KOPT-K1 (cell line): ENCODE results near the gene UBE2M.
"Not testable (repeated sequence)": the region's sequence is repeated elsewhere in the genome, so short reads cannot be mapped to it uniquely, and the experiment has no call there.

ENCODE experiments used
- H3K27ac ChIP-seq: fragments of 200-600 bp; sonication (generic); 2 replicates; pipeline ENCODE4 v1.5.1; 2016; ENCODE audit warnings: antibody characterized with exemption, mild to moderate bottlenecking, low read depth, low read length; ENCODE audit not compliant: poor library complexity, severe bottlenecking
- H3K36me3 ChIP-seq: fragments of 200-600 bp; sonication (generic); 2 replicates; pipeline ENCODE4 v1.5.1; 2017; ENCODE audit warnings: antibody characterized with exemption, mild to moderate bottlenecking, low read length, moderate library complexity; ENCODE audit not compliant: insufficient read depth
- H3K9me3 ChIP-seq: fragments of 200-600 bp; sonication (generic); 2 replicates; pipeline ENCODE4 v1.5.1; 2017; ENCODE audit warnings: antibody characterized with exemption, low read length, mild to moderate bottlenecking; ENCODE audit not compliant: insufficient read depth, poor library complexity, severe bottlenecking

The UBE2M gene

GRCh38 chr19:58558066-58558622, at the start of gene UBE2M:
Gene UBE2M, minus strand, starts transcription at chr19:58558611. Its CDS starts 230 bp downstream, at chr19:58558381.
- Histone ChIP-seq H3K9me3 (no peaks in the 10 kb centered on the region), H3K36me3 (peaks cover 37% of the 10 kb centered on the region), H3K27ac (peak within 1 kb of the TSS; percentile 96)

- H3K36me3 ChIP-seq, H3K27ac ChIP-seq, H3K9me3 ChIP-seq: not testable (repeated sequence)
These were observed 48.8 kb upstream of the UBE2M start for GRCh38 chr19:58607213-58607612.

GRCh38 chr19:58606251-58606896, 48.0 kb upstream of the UBE2M start:
- H3K9me3 ChIP-seq, H3K27ac ChIP-seq, H3K36me3 ChIP-seq: not testable (repeated sequence)

GRCh38 chr19:58586133-58586765, 27.8 kb upstream of the UBE2M start:
- peaks cover 25% of the 10 kb centered on the region; the same call in 1 of the 2 replicates for H3K36me3 ChIP-seq
- H3K27ac ChIP-seq: no peak overlapping the region
- no peaks in the 10 kb centered on the region for H3K9me3 ChIP-seq

GRCh38 chr19:58585442-58586132, 27.2 kb upstream of the UBE2M start:
- H3K27ac ChIP-seq: no peak overlapping the region
- H3K9me3 ChIP-seq: no peaks in the 10 kb centered on the region
- H3K36me3 ChIP-seq: peaks cover 25% of the 10 kb centered on the region; the same call in 1 of the 2 replicates

GRCh38 chr19:58584498-58585441, 26.4 kb upstream of the UBE2M start:
- Histone ChIP-seq H3K27ac (no peak overlapping the region), H3K9me3 (no peaks in the 10 kb centered on the region), H3K36me3 (peaks cover 25% of the 10 kb centered on the region; the same call in 1 of the 2 replicates)

DNA sequence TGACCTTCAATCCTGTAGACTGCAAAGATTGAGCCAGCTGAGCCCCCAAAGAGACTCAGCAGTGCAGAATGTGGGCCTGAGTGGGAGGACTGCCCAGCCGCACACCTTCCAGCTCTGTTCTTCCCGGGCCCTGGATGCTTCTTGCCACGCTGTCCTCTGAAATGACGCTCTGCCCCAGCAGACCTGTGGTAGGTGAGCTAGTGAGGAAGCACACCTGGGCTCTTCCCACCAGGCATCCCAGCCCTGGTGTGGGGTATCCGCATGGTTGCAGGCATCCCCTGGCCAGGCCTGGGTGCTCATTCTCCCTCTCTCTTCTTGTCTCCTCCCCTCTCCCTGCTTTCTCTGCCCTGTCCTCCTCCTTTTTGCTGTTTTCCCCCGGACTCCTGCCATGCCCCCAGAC, 24.6 kb upstream of the UBE2M start:
- Histone ChIP-seq H3K36me3 (peaks cover 25% of the 10 kb centered on the region; the same call in 1 of the 2 replicates), H3K27ac (no peak overlapping the region), H3K9me3 (no peaks in the 10 kb centered on the region)

- H3K9me3 ChIP-seq: no peaks in the 10 kb centered on the region
- H3K27ac ChIP-seq: peak overlapping the region; percentile 37
- H3K36me3 ChIP-seq: peaks cover 25% of the 10 kb centered on the region; the same call in 1 of the 2 replicates
These were observed 23.1 kb upstream of the UBE2M start for GRCh38 chr19:58581227-58582141.

GRCh38 chr19:58579473-58580142, 21.2 kb upstream of the UBE2M start:
- Histone ChIP-seq H3K36me3 (peaks cover 25% of the 10 kb centered on the region; the same call in 1 of the 2 replicates), H3K27ac (no peak overlapping the region), H3K9me3 (no peaks in the 10 kb centered on the region)

DNA sequence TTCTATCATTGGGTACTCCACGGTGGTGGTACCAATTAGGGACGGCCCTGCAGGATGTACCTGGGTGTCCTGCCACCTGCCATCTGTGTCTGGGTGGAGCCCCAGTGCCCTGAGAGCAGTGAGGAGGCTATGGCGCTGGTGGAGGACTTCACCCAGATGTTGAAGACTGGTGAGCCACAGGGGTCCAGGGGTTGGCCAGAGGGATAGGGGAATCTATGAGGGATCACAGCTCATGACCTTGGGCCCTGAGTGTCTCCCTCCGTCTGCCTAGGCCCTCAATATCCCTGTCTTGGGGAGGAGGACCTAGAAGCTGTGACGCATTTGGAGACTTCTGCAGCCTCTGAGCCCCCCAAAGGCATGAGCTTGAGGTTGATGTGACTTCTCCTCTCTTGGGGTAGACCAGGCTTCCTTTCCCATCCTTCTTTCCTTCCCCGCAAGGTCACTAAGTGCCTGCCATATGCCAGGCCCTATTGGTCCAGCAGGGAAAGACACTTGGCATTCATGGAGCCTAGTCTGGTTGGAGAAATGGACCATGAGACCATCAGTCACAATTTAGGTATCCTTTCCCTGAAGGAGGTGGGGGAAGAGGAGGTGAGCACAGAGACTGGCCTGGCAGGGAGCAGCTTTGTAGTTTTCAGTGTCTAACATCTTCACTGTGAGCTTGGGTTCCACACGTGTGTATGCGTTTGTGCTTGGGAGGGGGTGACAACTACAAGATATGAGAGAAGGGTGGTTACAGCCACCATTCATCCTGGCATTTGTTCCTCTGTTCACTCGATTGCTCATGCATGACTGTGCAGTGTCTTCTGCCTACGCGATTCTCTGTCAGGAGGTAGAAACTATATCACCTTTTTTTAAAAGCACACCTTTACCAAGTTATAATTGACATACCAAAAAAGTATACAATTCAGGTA, 19.9 kb upstream of the UBE2M start:
- H3K36me3 ChIP-seq: peaks cover 19% of the 10 kb centered on the region; the same call in 1 of the 2 replicates
- no peak overlapping the region for H3K27ac ChIP-seq
- H3K9me3 ChIP-seq: no peaks in the 10 kb centered on the region

DNA sequence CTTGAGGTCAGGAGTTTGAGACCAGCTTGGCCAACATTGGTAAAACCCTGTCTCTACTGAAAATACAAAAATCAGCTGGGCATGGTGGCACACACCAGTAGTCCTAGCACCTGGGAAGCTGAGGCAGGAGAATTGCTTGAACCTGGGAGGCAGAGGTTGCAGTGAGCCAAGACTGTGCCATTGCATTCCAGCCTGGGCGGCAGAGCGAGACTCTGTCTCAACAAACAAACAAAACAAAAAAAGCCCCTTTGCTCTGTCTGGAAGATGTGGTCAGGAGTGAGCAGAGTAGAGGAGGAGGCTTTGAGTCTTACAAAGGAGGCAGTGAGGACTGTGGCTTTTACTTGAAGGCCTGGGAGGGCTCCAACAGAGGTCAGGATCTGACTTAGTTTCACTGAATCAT, 19.2 kb upstream of the UBE2M start:
- H3K27ac ChIP-seq, H3K9me3 ChIP-seq: not testable (repeated sequence)
- H3K36me3 ChIP-seq: peaks cover 12% of the 10 kb centered on the region; the same call in 1 of the 2 replicates

DNA sequence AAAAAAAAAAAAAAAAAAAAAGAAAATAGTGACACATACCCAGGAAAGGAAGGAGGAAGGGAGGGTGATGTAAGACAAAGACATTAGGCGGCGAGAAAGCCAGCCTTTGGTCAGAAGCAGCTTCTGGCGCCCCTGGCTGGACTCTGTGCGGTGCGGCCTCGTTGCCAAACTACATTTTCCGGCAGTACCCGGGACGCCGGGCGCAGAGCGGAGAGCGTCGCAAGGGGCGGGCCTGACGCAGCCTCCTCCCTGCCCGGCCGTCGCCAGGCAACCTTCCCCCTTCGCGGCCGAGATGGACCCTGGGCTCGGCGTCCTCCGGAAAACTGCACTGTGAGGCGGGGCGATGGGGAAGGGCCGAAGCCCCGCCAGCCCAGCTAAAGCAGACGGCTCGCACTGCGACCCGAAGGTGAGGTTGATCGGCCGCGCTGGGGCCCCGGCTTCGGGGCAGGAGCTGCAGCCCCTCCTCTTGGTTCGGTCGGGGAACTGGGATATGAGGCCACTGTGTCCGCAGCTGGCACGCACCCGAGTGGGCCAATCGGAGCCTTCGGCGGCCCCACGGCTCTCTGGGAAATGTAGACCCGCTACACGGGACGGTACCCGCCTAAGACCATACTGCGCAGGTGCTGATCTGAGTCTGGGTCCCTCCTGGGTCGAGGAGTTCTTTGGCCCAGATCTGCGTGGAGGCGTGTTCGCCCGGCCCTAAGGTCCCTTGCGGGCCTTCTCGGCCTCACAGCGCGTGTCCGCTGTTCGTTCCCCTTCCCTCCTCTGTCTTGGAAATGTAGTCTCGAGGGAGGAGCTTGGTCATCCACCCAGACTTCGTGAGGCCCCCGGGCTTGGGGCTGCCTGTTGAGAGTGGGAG, 17.0 kb upstream of the UBE2M start:
- Histone ChIP-seq H3K27ac (peak overlapping the region; percentile 73), H3K9me3 (no peaks in the 10 kb centered on the region), H3K36me3 (peaks cover 13% of the 10 kb centered on the region)
